Suppressor macrophage treated with lipopolysaccharide for 4 hours (primary cell): Measurements from ENCODE around the gene ACAD8.
"Not testable (repeated sequence)": the region's sequence is repeated elsewhere in the genome, so short reads cannot be mapped to it uniquely, and the experiment has no call there.

Experiments
- DNase-seq: peaks from one replicate; pipeline ENCODE4 v3.0.0-alpha.2; 2020

The ACAD8 gene

DNA sequence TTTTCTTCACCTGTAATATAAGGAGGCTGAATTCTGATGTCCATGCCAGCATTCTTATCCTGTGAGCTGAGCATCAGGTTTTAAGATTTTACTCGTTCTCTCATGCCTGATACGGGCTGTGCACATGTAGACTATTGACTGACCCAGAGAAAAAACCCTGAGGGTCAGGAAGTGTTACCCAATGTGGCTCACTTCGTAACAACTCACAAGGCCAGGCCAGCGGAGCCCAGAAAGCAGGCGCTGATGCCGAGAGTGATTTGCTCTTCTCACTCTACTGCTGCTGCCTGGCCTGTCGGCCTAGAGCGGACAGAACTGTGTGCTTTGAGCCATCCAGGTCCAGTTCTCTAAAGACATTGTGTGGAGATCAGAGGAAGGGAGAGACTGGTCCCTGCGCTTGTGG lies 11.0 kb upstream of the ACAD8 start:
- no peak for DNase-seq

DNA sequence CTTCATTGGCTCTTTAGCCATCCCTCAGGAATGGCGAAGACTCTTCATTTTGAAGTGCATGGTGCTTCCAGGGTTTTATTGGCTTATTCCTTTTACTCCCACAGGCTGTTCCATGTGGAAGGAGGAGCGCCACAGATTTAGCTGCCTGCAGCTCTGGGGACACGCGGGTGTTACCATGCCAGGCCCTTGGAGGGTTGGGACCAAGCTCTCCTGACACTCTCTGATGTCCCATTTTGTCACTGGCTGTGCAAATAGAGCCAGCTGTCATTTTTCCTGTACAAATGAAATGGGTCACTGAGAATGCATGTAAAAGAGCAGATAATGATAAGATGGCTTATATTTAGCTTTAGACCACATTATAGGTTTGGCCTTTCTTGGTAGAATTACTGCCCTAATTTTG lies 9.5 kb upstream of the ACAD8 start:
- no peak for DNase-seq

DNA sequence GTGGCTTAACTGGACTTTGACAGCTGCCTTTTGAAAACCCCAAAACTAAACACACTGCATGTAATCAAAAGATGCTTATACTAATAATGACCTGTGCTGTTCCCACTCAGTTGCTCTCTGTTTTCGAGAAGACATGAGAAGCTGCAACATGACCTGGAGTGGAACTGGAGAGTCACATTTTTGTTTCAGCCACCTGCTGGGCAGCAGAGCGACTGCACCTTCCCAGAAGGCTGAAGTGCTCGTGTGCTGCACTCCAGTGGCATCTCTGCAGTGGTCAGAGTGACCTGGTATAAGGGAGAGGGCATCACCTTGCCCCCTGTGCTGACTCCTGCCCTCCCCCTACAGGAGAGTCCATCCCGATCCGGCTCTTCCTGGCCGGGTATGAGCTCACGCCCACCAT lies 8.8 kb upstream of the ACAD8 start:
- no peak for DNase-seq

DNA sequence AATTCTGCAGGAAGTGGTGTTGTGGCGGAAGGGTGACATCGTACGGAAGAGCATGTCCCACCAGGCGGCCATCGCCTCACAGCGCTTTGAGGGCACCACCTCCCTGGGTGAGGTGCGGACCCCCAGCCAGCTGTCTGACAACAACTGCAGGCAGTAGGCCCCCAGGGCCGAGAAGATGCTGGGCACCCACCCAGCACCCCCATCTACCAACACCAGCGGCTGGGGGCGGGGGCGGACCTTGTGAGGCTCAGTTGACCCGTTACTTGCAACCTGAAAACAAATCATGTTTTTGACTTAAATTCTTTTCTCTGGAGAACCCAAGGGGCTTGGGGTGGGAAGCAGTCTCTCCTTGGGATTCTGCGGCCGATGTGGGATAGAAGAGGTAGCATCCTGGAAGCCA lies 7.9 kb upstream of the ACAD8 start:
- DNase-seq, result no peak

DNA sequence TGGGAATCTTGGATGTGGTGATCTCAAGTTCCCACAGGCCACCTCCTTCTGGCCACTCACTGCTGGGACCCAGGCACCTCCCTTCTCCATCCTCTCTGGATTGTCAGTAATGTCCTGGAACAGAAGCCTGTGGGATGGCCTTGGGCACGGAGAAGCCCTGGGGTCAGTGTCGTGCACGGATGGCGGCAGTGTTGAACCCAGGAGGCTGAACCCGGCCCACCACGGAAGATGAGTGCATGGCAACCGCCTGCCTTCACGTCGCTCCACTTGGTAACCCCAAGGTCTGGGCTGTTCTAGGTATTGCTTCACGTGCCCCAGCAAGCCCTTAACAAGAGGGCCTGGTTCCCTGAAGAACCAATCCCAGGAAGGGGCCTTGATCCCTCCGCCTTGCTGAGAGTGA lies 7.3 kb upstream of the ACAD8 start:
- no peak for DNase-seq

DNA sequence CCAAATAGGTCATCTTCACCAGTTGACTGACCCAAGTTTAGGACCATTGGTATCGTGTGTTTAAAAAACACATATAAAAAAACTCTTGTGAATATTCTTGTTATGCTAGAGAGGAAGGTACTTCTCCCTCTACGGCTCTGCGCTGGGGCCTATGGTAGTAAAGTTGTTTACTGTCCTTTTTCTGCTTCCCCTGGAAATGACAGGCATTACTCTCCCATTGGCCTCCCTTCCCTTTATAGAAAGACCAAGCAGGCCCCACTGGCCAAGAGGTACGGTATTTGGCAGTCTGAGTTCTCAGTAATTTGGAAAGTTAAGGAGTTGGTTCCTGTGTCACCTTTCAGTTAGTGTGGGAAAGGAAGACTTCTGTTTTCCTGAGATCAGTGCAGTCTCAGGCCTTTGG lies 6.7 kb upstream of the ACAD8 start:
- DNase-seq, result no peak

DNA sequence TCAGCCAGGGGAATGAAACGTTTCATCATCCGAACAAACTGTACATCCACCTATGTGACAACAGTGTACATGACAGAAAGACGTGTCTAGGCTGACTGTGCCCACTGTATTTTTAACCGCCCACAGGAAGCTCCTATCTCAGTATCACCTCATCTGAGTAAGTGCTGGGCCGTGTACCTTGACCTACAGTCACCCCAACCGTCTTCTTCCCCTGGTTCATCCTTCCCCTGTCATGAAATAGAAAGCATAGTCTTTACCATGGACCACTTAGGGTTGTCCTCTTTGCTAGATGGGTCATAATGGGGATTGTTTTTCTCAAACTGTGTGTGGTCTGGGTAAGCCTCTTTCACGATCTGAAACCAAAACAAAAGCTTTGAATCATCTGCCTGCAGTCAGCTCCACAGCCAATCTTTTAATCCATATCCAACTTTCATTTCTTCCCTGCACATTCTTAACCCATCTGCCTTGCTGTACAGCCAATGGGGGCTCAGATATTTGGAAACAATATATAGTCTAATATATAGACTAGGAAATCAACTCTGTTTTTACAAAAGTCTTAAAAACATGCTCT lies 4.4 kb upstream of the ACAD8 start:
- DNase-seq, result no peak

DNA sequence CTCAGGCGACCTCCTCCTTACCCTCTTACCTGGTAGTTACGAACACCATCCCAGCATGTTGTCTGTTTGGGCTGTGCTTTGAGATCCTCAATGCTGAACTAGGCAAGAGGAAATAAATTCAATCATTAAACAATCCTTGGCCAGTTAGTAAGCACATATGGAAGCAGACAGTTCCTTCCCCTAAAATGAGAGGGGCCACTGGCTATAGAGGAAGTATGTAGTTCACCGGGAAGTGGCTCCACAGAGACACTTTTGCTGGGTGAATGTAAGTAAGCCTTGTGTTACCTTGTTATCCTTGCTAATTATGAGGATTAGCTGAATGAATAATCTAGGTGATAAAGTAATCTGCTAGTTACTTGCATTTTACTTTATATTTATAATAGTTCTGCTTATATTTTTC lies 3.1 kb upstream of the ACAD8 start:
- DNase-seq, result peak; percentile 16

DNA sequence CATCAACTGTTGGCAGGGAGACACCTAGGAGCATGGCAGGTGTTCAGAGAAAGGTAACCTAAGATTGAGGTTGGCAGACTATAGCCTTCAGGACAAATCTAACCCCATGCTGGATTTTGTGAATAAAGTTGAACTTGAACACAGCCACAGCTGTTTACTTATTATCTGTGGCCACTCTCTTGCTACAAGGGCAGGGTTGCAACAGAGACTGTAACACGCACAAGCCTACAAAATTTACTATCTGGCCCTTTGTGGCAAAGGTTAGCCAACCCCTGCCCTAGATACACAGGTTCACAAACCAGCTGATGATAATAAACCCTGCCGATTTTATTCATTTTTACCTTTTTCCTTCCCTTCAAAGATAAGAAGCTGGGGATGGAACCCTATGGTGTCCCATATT lies 2.7 kb upstream of the ACAD8 start:
- no peak for DNase-seq

DNA sequence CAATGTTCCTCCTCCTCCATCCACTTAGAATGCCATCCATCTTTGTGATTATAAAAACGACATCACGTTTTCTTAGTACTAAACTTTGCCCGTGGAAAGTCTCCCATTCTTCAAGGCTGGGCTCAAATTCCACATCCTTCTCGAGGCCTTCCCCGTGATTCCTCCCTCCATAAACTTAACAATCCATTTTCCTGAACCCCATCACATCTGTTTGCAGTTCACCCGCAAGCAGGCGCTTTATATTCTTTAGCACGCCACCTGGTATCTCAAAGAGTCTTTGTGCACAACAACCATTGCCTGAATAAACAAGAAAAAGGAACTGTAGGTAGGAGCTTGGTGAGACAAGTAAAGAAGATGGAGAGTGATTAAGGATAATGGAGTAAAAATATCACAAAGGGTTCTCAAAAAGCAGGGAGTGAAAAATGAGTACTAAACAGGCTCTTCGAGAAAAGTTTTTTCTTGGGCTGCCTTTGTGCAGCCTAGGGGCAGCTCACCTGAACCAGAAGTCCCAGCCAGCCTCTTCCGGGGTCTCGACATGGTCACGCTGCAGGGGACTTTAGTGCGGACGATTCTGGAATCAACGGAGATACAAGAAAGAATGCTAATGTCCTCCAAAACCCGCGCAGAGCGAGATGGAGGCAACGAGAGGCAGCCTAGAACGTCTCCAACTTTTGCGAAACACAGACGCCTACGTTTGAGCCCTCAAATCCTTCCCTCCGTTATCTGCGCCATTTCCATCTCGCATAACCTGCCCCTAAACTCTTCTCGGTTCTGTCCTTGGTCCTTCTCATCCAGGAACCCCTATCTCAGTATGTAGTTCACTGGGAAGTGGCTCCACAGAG lies 801 bp upstream of the ACAD8 start:
- peak; percentile 40 for DNase-seq

DNA sequence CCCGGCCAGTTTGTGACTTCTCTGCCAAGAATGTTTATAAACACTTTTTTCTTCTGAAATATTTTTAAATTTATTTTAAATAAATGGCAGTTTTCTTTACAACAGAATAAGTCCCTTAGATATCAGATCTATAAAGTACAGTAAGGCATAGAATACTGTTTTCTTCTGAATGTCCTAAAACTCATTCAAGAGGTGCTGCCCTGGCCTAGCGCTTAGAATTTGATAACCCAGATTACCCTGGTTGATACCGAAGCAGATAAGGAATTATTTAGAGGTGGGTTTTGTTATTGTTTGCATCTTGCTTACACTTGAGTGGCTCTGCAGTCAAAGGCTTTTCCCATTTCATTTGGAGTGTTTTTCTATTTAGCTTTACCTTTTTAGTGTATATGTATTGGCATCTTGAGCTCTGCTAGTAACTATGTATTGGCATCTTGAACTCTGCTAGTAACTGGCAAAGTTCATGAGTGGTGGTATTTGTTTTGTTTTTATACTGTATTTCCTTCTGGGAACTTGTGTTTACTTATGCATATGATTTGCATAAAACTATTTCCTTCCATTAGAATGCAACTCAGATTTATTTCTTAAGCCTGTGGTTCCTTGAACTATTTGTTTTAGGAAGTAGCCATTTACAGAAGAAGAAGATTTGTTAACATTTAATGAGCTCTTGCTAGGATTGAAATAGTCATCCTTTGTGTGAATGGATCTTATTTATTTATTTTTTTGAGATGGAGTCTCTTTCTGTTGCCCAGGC lies 1.2 kb downstream of the ACAD8 start:
- no peak for DNase-seq

DNA sequence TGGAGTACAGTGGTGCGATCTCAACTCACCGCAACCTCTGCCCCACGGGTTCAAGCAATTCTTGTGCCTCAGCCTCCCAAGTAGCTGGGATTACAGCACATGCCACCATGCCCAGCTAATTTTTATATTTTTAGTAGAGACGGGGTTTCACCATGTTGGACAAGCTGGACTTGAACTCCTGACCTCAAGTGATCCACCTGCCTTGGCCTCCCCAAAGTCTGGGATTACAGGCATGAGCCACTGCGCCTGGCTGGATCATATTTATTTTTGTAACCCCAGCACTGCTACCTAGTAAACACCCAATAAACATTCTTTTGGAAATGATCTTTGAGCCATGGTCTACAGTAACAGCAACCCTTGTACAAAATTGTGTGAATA lies 1.8 kb downstream of the ACAD8 start:
- not testable (repeated sequence) for DNase-seq

DNA sequence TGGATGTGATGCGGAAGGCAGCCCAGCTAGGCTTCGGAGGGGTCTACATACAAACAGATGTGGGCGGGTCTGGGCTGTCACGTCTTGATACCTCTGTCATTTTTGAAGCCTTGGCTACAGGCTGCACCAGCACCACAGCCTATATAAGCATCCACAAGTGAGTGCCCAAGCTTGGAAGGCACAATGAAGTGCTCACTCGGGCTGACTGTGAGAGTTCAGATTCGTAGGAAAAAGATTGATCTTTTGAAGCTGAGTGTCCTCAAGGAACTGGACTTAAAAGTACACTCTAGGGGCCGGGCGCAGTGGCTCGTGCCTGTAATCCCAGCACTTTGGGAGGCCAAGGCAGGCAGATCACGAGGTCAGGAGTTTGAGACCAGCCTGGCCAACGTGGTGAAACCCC lies 3.7 kb downstream of the ACAD8 start:
- no peak for DNase-seq

DNA sequence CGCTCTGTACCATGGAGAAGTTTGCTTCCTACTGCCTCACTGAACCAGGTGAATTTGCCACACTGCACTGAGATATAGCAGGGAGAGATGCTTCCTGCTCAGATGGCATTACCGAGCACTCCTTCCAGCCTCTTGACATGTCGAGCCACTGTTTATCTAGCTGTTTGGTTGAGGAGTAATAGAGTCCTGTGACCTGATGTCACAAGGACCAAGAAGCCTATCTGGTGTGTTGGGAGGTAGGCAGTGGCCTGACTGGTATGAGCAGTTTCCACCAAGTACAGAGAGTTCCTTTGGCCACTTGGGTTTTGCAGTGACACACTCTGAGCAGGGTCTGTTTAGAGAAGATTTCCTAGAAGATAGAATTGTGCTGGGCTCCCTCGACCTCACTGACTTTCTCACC lies 5.2 kb downstream of the ACAD8 start:
- no peak for DNase-seq

DNA sequence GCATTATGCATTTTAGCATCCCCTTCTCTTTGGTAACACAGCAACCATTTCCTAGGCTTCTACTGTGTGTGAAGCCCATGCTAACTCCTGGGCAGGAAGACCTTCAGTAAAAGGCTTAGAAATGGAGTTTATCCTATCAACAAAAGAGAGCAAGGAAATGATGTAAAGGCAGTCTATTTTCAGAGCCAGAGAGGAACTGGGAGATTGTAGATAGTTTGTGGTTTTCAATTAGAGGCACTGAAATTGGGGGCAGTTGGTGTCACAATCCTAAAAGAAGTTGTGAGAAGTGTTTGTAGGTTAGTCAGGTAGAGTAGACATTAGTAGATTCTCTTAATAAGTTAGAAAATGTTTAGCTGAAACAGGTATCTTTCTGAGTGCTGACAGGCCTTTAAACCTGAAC lies 7.1 kb downstream of the ACAD8 start:
- no peak for DNase-seq

DNA sequence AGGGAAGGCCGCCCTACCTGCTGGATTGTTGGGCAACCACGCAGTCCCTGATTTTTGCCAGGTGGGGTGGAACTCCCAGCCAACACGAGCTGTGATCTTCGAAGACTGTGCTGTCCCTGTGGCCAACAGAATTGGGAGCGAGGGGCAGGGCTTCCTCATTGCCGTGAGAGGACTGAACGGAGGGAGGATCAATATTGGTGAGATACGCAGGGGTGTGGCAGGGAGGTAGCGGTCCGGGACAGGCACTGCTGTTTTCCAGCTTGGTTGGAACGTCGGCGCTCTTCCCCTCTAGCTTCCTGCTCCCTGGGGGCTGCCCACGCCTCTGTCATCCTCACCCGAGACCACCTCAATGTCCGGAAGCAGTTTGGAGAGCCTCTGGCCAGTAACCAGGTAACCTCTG lies 7.6 kb downstream of the ACAD8 start:
- DNase-seq, result no peak

DNA sequence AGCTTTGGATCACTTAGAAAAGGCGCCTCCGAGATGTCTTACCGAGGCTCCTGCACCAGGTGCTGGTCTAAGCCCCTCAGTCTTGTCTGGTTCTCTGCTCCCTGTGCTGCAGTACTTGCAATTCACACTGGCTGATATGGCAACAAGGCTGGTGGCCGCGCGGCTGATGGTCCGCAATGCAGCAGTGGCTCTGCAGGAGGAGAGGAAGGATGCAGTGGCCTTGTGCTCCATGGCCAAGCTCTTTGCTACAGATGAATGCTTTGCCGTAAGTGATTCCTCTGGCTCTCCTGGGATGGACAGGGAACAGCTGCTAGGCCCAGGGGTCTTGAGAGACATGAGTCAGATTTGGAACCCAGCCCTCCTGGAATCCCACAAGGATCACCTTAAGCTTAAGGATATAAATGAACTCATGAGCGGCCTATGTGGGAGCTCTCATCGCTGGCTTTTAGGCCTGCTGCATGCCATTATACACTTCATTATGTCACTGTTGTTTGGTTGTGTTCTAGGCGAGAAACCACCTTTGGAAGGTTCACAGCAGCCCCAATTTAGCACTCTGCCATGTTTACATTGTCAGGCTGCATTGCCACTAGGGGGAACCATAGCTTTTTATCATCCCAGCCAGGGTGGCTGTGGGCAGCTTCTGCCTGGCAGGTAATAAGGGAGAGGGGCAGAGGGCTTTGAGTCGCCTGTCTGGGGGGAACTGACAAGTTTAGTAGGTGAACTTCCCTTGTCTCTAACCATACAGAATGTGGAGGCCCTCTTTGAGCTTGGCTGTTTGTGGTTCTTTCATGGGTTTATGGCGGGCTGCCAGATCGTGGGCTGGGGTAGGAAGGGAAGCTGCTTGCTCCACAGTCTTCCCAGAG lies 8.5 kb downstream of the ACAD8 start:
- no peak for DNase-seq

DNA sequence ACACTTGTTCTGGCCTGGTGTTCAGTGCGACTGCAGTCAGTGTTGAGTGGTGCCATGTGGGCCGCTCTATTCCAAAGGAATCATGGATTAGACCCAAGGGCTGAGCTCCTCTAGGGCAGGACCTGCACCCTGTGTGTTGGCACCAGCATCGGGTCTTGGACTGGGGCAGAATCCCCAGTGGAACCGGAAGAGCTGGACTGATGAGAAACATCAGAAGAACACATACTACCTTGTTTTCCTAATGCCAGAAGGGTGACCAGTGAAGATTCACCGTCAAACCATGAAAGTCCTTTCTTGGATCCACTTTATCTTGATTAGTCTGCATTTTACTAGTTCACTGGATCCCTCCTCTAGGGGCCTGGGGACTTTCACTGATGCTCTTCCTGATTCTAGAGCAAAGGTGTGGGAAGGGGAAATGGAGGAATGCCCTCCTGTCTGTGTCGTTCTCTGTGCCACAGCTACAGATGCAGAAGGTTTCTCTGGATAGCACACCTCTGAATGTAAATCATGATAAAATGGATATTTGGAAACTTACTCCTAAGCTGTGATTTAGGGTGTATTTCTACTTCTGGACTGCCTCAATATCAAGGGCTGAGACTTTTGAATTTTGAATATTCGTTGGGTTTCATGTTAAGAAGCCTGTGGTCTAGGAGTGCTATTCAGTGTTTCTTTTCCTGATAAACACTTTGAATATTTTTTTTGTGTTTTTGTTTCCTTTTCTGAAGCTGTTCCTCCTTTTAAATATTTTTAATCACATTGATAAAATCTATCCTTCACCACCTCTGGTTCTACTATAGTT lies 11.8 kb downstream of the ACAD8 start:
- DNase-seq, result no peak

DNA sequence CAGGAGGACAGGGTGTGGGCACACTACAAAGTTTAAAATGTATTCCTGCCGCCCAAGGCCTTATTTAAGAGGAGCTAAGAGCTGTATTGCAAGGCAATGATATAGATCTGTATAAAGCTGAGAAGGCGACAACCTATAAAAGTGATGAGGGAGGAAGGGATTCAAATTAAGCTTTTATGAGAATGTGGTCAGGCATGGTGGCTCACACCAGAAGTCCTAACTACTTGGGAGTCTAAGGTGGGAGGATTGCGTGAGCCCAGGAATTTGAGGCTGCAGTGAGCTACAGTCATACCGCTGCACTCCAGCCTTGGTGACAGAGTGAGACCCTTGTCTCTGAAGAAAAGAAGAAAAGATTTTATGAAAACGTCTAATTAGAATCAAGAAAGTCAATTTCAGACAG lies 13.1 kb downstream of the ACAD8 start:
- no peak for DNase-seq

DNA sequence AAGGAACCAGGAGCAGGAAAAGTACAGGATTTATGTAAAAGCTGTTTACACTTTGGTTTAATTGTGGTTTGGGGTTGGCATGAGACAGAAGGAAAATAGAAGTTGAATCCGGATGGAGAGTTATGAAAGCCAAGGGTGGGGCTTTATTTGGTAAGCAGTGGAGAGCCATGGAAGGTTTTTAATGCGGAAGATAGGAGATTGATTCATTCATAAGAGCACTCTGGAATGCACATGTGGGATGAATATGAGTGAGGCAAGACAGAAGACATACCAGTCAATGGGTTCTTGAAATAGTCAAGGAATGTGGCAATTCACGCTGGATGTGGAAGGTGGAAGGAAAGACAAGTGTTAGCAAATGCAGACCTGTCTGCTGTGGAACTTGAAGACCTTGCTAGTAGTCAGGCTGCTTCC lies 13.5 kb downstream of the ACAD8 start:
- DNase-seq, result peak; percentile 51

DNA sequence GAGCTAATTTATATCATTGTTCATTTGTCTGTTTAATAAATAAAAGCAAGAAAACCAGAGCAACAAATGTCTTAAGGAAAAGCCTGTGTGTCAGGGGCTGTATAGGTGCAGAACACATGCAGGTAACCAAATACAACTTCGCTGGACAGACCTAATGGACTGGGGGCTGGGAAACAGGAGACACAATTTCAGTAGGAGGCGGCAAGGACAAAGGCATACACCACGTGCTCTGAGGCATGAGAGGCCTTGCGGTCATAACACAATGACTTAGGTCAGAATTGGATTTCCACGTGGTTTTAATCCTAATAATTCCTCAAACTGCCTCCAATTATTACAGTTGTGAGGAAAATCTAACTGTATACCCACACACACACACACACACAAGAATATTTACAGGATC lies 14.1 kb downstream of the ACAD8 start:
- DNase-seq, result no peak

DNA sequence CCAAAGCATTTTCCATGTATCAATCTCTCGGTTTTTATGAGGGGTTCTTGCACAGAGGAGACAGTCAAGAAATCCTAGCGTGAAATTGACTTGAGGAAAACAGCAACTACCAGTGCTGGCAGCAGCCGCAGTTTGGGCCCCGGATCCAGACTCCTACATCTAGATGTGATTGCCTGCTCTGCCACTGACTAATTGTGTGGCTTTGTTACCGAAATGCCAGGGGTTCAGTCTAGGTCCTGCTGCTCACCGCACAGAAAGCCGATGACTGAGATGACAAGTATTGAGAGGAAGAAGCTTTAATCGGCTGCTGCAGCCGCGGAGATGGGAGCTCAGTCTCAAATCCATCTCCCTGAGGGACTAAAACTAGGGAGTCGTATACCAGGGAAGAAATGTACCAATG lies 14.6 kb downstream of the ACAD8 start:
- no peak for DNase-seq
